ENCODE measurements around the gene ABCA5.

DNA sequence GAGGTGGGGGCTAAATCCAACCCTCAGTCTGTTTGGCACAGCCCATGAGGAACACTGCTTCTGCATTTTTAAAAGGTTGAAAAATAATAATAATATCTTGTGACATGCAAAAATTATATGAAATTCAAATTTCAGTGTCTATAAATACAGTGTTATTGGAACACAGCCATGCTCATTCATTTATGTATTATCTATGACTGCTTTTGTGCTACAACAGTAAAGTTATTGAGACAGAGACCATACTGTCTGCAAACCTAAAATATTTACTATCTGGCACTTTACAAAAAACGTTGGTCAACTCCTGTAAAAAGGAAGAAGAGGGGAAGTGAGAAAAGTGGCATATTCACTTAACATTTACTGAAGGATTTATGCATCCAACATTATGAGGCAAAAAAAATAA lies 3.1 kb downstream of the ABCA5 start:
- TF ChIP-seq TCF3 (IDR thresholded peaks at IDR 0.05; ENCODE audit: borderline replicate concordance, insufficient read depth, low read depth, low read length) = no peak
- TF ChIP-seq SIN3A (IDR thresholded peaks at IDR 0.05; ENCODE audit: low read depth, low read length) = no peak
- TF ChIP-seq, protein P1, sequence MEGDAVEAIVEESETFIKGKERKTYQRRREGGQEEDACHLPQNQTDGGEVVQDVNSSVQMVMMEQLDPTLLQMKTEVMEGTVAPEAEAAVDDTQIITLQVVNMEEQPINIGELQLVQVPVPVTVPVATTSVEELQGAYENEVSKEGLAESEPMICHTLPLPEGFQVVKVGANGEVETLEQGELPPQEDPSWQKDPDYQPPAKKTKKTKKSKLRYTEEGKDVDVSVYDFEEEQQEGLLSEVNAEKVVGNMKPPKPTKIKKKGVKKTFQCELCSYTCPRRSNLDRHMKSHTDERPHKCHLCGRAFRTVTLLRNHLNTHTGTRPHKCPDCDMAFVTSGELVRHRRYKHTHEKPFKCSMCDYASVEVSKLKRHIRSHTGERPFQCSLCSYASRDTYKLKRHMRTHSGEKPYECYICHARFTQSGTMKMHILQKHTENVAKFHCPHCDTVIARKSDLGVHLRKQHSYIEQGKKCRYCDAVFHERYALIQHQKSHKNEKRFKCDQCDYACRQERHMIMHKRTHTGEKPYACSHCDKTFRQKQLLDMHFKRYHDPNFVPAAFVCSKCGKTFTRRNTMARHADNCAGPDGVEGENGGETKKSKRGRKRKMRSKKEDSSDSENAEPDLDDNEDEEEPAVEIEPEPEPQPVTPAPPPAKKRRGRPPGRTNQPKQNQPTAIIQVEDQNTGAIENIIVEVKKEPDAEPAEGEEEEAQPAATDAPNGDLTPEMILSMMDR (IDR thresholded peaks at IDR 0.05 in 2 of 3, conservative IDR thresholded peaks at IDR 0.05 in 1 of 3; ENCODE audit: control insufficient read depth in 2 of 3, extremely low read depth in 1 of 3, insufficient read depth in 1 of 3, low read depth in 3 of 3, low read length in 3 of 3) = no peak
- TF ChIP-seq ATF3 (IDR thresholded peaks at IDR 0.05; ENCODE audit: borderline replicate concordance, extremely low read depth, low read depth, low read length) = no peak
- TF ChIP-seq BCL3 (IDR thresholded peaks at IDR 0.05; ENCODE audit: borderline replicate concordance, insufficient read depth, low read depth, low read length, poor library complexity, severe bottlenecking) = no peak
- TF ChIP-seq EZH2 (IDR thresholded peaks at IDR 0.05; ENCODE audit: borderline replicate concordance, control insufficient read depth, low read depth, low read length) = no peak
- TF ChIP-seq BRCA1 (IDR thresholded peaks at IDR 0.05; ENCODE audit: low read depth, low read length) = no peak

All from GM12878 (cell line).